Measurements from ENCODE around the gene ACTL8.

ACTL8 gene

GRCh38 chr1:17810668-17811067 lies 55.5 kb downstream of the ACTL8 start:
- no peak for DNase-seq

DNA sequence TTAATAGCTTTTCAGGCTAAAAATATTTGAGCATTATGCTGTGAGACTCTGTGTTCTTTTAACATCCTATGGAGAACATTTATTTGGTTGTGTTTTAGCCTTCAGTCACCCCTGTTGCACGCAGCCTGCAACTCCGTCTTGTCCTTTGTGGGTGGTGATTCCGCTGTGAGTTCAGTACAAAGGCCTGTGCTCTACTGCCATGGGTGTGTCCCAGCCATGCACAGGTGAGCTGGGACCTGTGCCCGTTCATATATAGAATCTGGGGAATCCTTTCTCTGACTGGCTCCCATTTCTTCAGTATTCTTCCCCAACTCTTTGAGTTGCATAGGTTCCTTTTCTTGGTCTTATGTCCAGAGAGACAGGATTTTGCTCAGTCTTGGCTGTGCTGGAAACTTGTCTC lies 61.4 kb downstream of the ACTL8 start:
- no peak for DNase-seq

GRCh38 chr1:17819129-17819802 lies 64.1 kb downstream of the ACTL8 start:
- no peak for DNase-seq

- DNase-seq, result no peak
Observed at GRCh38 chr1:17820198-17820597, 65.1 kb downstream of the ACTL8 start.

DNA sequence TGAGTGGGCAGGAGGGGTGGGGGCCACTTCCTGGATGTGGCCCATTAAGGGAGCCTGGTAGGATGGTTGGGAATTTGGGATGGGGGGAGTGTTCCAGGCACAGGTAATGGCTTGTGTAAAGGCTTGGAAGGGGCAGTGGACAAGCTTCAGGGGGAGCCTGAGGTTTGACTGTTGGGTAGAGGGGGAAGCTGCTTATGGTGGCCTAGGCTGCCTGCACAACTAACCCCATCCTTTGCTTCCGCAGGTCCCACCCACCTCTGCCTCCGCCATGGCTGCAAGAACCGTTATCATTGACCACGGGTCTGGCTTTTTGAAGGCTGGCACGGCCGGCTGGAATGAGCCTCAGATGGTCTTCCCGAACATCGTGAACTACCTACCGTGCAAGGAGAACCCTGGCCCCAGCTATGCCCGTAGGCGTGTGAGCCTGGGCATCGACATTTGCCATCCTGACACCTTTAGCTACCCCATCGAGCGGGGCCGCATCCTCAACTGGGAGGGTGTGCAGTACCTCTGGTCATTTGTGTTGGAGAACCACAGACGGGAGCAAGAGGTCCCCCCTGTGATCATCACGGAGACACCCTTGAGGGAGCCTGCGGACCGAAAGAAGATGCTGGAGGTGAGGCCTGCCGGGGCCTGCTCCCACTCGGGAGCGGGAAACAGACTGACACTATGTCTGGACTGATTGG lies 67.8 kb downstream of the ACTL8 start:
- DNase-seq, result no peak

GRCh38 chr1:17825273-17826164 lies 70.4 kb downstream of the ACTL8 start:
- DNase-seq, result no peak

DNA sequence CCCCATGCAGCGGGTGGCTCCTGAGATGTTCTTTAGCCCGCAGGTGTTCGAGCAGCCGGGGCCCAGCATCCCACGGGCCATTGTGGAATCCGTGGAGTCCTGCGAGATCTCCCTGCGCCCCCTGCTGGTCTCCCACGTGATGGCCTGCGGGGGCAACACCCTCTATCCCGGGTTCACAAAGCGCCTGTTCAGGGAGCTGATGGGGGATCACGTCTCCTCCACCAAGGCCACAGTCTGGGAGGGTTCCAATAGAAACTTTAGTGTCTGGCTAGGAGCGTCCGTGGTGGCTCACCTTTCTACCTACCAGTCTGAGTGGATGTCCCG lies 71.0 kb downstream of the ACTL8 start:
- peak; percentile 15 for DNase-seq

- DNase-seq, result no peak
Observed at GRCh38 chr1:17828991-17829390, 73.9 kb downstream of the ACTL8 start.

DNA sequence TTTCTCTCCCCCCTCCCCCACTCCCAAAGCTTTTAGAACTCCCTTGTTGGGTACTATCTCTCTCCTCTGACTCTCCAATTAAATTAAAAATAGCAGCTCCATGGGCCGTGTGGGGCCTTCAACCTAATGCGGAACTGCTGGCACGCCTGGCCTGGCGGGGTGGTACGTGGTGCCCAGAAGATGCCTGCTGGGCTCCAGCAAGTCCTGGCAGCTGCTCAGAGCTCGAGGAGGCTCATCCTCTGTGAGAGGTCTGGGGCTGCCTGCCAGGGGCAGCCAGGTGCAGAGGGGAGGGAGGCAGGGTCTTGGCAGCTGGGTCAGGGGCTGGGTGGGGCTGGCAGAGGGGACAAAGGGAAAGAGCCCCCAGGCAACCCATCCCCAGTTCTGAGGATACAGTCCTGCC lies 74.4 kb downstream of the ACTL8 start:
- DNase-seq, result no peak

GRCh38 chr1:17831597-17831996 lies 76.5 kb downstream of the ACTL8 start:
- DNase-seq, result no peak

DNA sequence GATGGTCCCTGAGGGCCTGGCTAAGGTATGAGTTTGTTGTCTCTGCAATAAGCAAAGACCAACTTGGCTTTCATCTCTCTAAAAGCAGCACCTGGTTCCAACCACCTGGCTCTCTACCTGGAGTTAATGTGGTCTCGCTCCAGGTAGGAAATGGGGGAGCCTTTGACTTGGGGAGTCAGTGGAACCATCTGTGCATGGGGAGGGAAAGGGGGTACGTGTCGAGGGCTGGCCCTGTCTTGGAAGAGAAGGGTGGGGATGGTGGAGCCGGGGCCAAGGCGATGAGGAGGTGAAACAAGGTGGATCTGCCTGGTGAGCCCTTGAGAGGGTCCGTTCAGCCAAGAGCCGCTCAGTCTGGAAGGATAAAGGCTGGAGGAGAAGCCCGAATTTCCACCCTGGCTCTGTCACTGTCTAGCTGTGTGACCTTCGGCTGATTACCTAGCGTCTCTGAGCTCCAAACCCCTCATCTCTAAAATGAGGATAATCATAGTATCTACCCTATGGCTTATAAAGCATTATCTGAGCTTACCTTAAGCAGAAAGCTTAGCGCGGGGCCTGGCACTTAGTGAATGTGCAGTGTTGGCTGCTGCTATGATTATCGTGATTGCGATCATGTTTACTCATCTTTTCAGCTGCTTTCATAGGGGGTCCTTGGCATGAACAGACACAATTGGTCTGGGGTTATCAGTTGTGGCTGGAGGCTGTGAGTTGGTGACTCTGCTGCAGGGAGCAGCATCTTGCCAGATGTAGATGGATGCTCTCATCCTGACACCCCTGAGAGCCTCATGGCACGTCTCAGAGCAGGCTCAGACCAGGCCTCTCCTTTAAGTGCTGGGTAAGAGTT lies 78.7 kb downstream of the ACTL8 start:
- peak; percentile 25 for DNase-seq

DNA sequence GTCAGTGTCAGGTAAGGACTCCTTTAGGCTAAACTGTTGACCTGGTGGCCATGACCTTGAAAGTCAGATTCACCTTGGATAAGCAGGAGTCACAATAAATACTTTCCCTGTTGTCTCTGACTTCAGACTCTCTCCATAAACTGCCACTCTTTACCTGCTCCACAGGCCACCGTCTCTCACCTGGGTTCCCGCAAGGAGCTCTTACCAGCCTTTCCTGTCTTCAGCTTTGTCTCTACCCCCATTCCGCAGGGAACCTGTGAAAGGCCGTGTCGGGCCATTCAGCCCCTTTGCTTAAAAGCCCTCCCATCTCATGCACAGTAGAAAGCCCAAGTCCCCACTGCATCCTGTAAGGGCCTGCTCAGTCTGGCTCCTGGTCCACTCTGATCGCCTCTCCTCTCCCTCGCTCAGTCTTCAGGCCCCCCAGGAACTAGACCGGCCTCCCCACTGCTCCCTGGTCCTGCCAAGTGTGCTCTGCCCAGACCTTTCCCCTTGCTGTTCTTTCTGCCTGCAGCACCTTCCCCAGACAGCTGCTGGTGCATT lies 79.5 kb downstream of the ACTL8 start:
- DNase-seq, result no peak

GRCh38 chr1:17837233-17838030 lies 82.3 kb downstream of the ACTL8 start:
- no peak for DNase-seq

DNA sequence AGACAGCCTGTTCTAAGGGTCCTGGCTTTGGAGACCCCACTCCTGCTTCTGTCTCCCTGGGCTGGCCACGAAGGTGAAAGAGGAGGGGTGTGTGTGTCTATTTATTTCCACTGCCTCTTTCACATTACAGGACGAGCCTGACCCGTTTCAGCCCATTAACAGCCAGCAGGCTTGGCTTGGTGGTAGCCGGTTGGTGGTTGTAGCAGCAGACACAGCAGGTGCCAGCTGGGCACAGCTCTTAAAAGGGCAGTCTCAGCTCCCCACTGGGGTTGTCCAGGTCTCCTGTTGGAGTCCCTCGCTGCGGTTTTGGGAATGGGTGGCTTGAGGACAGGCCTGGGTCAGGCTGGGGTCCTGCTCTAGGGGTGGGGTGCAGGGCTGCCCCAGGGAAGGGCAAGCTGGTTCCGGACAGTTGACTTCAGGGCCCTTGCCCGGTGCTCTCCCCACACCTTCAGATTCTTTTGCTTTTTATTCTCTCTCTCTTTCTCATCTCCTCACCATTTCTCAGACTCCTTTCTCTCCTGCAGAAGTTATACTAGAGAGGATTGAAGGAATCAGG lies 84.6 kb downstream of the ACTL8 start:
- DNase-seq, result no peak

GRCh38 chr1:17841944-17842343 lies 86.8 kb downstream of the ACTL8 start:
- DNase-seq, result no peak

DNA sequence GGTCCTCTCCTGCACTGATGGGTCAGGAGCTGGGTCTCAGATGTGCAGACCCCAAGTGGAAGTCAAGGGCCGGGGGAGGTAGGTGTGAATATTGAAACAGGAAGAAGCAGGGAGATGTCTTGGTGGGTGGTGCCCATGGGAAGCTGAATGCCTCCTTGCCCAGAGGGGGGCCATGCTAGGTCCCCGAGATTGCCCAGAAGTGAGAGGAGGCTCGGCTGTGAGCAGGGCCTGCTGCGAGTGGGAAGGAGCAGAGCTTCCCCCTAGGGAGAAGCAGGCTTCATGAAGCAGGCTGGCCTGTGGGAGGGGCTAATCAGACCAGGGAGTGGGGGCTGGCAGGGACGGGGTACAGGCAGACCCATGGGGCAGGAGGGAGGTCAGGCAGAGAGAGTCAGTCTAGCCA lies 87.6 kb downstream of the ACTL8 start:
- no peak for DNase-seq

DNA sequence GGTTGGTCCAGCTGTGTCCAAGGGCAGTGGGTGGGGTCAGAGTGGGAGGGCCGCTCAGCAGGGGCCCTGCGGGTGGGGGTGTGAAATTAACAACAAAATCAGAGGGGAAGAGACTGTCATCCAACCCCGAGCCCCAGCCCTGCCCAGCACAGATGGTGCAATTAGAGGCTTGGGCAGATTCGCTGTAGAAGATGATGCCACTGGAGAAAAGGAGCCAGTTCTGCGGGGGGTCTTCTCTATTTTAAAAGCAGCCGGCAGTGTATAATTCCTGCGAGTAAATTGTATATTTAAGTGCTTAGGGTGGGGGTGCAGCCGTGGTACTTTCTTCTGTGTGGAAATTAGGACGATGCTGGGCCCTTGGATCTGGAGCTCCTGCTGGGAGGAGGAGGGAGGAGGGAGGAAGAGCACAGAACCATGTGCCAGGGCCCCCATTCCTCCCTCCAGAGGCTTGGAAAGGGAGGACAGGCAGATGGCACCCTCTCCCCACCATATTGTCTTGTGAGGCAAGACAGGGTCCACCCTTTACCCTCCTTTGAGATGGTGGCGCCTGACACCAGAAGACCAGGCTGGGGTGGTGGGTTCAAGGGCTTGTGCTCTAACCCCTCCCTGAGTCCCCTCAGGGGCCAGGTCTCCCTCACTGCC lies 89.2 kb downstream of the ACTL8 start:
- DNase-seq, result no peak

DNA sequence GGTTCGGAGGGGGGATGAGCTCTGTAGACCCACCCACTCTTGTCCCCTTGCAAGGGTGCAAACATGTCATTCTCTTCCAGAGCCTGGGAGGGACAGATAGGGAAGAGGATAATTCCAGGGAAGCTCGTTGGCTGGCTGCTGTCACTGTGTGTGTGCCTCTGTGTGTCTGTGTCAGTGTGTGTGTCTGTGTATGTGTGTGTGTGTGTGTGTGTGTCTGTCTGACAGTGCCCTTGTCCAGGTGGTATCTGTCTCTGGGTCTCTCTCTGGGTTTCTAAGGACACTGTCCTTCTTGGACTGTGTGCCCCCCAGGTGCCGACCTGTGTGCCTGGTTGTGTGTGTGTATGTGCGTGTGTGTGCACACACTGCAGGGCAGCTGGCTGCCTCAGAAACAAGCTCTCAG lies 90.5 kb downstream of the ACTL8 start:
- no peak for DNase-seq

GRCh38 chr1:17846341-17846740 lies 91.2 kb downstream of the ACTL8 start:
- no peak for DNase-seq

GRCh38 chr1:17847111-17847510 lies 92.0 kb downstream of the ACTL8 start:
- no peak for DNase-seq

GRCh38 chr1:17849216-17849615 lies 94.1 kb downstream of the ACTL8 start:
- no peak for DNase-seq
